ENCODE measurements around the gene C11orf68.
A peak's percentile ranks its signal among the peaks of the same experiment; 100 is the strongest.
"Not testable (repeated sequence)": the region's sequence is repeated elsewhere in the genome, so short reads cannot be mapped to it uniquely, and the experiment has no call there.

C11orf68 gene

GRCh38 chr11:65912845-65913244 is 6.0 kb downstream of the C11orf68 start:
- DNase-seq (ENCODE audit: low read depth): peak; percentile 75

GRCh38 chr11:65911682-65912568 is 6.9 kb downstream of the C11orf68 start:
- DNase-seq (ENCODE audit: low read depth): peak; percentile 88

- no peak for DNase-seq (ENCODE audit: low read depth)
These were observed 11.0 kb downstream of the C11orf68 start for GRCh38 chr11:65907878-65908277.

- no peak for DNase-seq (ENCODE audit: low read depth)
These were observed 12.3 kb downstream of the C11orf68 start for GRCh38 chr11:65906602-65907001.

GRCh38 chr11:65903715-65904114 is 15.1 kb downstream of the C11orf68 start:
- DNase-seq (ENCODE audit: low read depth): no peak

GRCh38 chr11:65903068-65903481 is 15.8 kb downstream of the C11orf68 start:
- peak; percentile 87 for DNase-seq (ENCODE audit: low read depth)

- no peak for DNase-seq (ENCODE audit: low read depth)
These were observed 18.0 kb downstream of the C11orf68 start for GRCh38 chr11:65900899-65901180.

GRCh38 chr11:65900125-65900898 is 18.6 kb downstream of the C11orf68 start, which contains the start of gene FOSL1:
Gene FOSL1, minus strand, starts transcription at chr11:65900388. Its CDS starts 49 bp downstream, at chr11:65900339.
- DNase-seq (ENCODE audit: low read depth): peak; percentile 98

GRCh38 chr11:65899356-65900124 is 19.3 kb downstream of the C11orf68 start:
- DNase-seq (ENCODE audit: low read depth): peak; percentile 83

GRCh38 chr11:65898656-65899355 is 20.1 kb downstream of the C11orf68 start:
- peak; percentile 28 for DNase-seq (ENCODE audit: low read depth)

GRCh38 chr11:65897020-65897471 is 21.8 kb downstream of the C11orf68 start:
- peak; percentile 23 for DNase-seq (ENCODE audit: low read depth)

GRCh38 chr11:65896034-65896999 is 22.5 kb downstream of the C11orf68 start:
- DNase-seq (ENCODE audit: low read depth): no peak

- DNase-seq (ENCODE audit: low read depth): no peak
These were observed 23.3 kb downstream of the C11orf68 start for GRCh38 chr11:65895482-65895981.

GRCh38 chr11:65894034-65894591 is 24.7 kb downstream of the C11orf68 start:
- no peak for DNase-seq (ENCODE audit: low read depth)

GRCh38 chr11:65892661-65893317 is 26.1 kb downstream of the C11orf68 start:
- DNase-seq (ENCODE audit: low read depth): peak; percentile 35

GRCh38 chr11:65892137-65892540 is 26.7 kb downstream of the C11orf68 start:
- not testable (repeated sequence) for DNase-seq (ENCODE audit: low read depth)

GRCh38 chr11:65891219-65892136 is 27.4 kb downstream of the C11orf68 start:
- DNase-seq (ENCODE audit: low read depth): peak; percentile 41
